Fibroblast of lung (primary cell): ENCODE data around the gene PIM3. TPM values are rescaled to one million over a fixed set of nuclear protein-coding genes. Genes with fewer than 3 reads are reported as not detected.

ENCODE experiments used
- DNase-seq, 2 donors: peaks; one replicate each; pipeline versions ENCODE4 v3.0.0 to v3.0.0-alpha.2; 2010; ENCODE audit warnings: low read depth in 2 of 2
- H2AFZ ChIP-seq: 2 replicates; pipeline ENCODE4 v1.5.1; 2012; ENCODE audit warnings: low read length, control low read depth, inconsistent platforms
- H3K27ac ChIP-seq: 2 replicates; pipeline ENCODE4 v1.5.1; 2011; ENCODE audit warnings: low read length, control low read depth; ENCODE audit not compliant: insufficient read depth
- H3K27me3 ChIP-seq: 2 replicates; pipeline ENCODE4 v1.5.1; 2011; ENCODE audit warnings: mild to moderate bottlenecking, low read length; ENCODE audit not compliant: control insufficient read depth, insufficient read depth
- H3K36me3 ChIP-seq: 2 replicates; pipeline ENCODE4 v1.5.1; 2011; ENCODE audit warnings: low read length; ENCODE audit not compliant: control insufficient read depth, insufficient read depth
- H3K4me1 ChIP-seq: 2 replicates; pipeline ENCODE4 v1.5.1; 2011; ENCODE audit warnings: low read length; ENCODE audit not compliant: control insufficient read depth, insufficient read depth; ENCODE audit errors: extremely low read depth
- H3K4me2 ChIP-seq: 2 replicates; pipeline ENCODE4 v1.5.1; 2011; ENCODE audit warnings: low read length, control low read depth; ENCODE audit not compliant: insufficient read depth; ENCODE audit errors: extremely low read depth
- H3K4me3 ChIP-seq, 4 experiments: fragments of 200-600 bp in 1 of 4; sonication (generic) in 1 of 4; replicated peaks in 1 of 4; 2 replicates each; pipeline ENCODE4 v1.5.1; 2011 to 2016; ENCODE audit warnings: low read length in 4 of 4, low read depth in 3 of 4, mild to moderate bottlenecking in 3 of 4, control low read depth in 2 of 4, inconsistent platforms in 1 of 4, mixed read lengths in 1 of 4; ENCODE audit not compliant: insufficient read depth in 1 of 4; ENCODE audit errors: control extremely low read depth in 1 of 4
- H3K79me2 ChIP-seq: 2 replicates; pipeline ENCODE4 v1.5.1; 2012; ENCODE audit warnings: mild to moderate bottlenecking, low read length, inconsistent platforms; ENCODE audit not compliant: control insufficient read depth, insufficient read depth
- H3K9ac ChIP-seq: 2 replicates; pipeline ENCODE4 v1.5.1; 2011; ENCODE audit warnings: mild to moderate bottlenecking, low read length, control low read depth; ENCODE audit not compliant: insufficient read depth
- H3K9me3 ChIP-seq: 2 replicates; pipeline ENCODE4 v1.5.1; 2012; ENCODE audit warnings: low read depth, low read length; ENCODE audit not compliant: control insufficient read depth, insufficient read depth
- H4K20me1 ChIP-seq: 2 replicates; pipeline ENCODE4 v1.5.1; 2011; ENCODE audit warnings: low read length; ENCODE audit not compliant: control insufficient read depth, insufficient read depth; ENCODE audit errors: extremely low read depth
- EZH2 ChIP-seq: IDR thresholded peaks from 2 replicates; pipeline ENCODE4 v1.5.1; 2012; ENCODE audit warnings: low read length, control low read depth, mild to moderate bottlenecking; ENCODE audit errors: missing control alignments
- polyA plus RNA-seq, 2 donors: library from polyadenylated mRNA; depleted of rRNA in 1 of 2; stranded (reverse) in 1 of 2; unstranded in 1 of 2; fragments of >200 nt; gene quantifications; 2 replicates each; pipeline ENCODE4 v1.2.1, GENCODE V29; 2011 to 2012; ENCODE audit warnings: missing spikeins in 1 of 2
- total RNA-seq: library from RNA; depleted of rRNA; stranded (reverse); fragments of >200 nt; gene quantifications from 2 replicates; pipeline ENCODE4 v1.2.1, GENCODE V29; 2014
- TF ChIP-seq, protein P1 (sequence below), 2 donors: IDR thresholded peaks in 1 of 2; conservative IDR thresholded peaks in 1 of 2; 1 replicate in 1 of 2; 2 replicates in 1 of 2; pipeline ENCODE4 v1.5.1; 2011 to 2012; ENCODE audit warnings: low read length in 2 of 2, control low read depth in 1 of 2, inconsistent platforms in 1 of 2, low read depth in 1 of 2, mild to moderate bottlenecking in 1 of 2

PIM3 gene
- total and polyA plus RNA-seq, 2 donors (not counting 1 experiment from before 2014, with no cell fraction given): 6.8 to 47.7 TPM

DNA sequence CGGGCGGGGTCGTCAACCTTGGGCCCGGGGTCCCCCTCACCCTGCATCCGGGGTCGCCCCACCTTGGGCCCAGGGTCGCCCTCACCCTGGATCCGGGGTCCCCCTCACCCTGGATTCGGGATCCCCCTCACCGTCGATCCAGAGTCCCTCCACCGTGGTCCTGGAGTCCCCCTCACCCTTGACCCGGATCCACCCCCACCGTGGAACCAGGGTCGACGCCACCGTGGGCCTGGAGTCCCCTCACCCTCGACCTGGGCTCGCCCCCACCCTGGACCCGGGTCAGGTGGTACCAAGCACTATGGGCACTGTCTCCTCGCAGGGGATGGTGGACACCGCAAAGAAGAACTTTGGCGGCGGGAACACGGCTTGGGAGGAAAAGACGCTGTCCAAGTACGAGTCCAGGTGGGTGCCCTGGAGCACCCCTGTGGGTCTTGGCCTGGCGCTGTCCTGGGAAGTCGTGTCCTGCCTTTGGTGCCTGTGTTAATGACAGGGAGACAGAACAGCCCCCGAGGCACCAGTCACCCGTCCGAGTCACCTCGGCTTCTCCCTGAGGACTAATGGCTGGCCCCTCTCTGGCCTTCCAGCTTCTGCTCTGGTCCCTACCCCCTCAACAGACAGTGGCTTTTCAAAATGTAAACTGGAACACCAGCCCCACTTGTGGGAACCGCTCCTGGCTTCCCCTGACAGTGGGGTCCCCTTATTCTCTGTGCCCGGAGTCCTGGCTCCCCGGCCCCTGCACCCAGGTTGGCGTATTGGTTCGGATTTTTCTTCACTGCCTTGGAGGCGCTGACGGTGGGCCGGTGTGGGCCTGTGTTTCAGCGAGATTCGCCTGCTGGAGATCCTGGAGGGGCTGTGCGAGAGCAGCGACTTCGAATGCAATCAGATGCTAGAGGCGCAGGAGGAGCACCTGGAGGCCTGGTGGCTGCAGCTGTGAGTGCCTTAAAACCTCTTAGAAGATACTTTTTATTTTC lies 41.4 kb upstream of the PIM3 start:
- TF ChIP-seq EZH2: no peak
- TF ChIP-seq, protein P1, sequence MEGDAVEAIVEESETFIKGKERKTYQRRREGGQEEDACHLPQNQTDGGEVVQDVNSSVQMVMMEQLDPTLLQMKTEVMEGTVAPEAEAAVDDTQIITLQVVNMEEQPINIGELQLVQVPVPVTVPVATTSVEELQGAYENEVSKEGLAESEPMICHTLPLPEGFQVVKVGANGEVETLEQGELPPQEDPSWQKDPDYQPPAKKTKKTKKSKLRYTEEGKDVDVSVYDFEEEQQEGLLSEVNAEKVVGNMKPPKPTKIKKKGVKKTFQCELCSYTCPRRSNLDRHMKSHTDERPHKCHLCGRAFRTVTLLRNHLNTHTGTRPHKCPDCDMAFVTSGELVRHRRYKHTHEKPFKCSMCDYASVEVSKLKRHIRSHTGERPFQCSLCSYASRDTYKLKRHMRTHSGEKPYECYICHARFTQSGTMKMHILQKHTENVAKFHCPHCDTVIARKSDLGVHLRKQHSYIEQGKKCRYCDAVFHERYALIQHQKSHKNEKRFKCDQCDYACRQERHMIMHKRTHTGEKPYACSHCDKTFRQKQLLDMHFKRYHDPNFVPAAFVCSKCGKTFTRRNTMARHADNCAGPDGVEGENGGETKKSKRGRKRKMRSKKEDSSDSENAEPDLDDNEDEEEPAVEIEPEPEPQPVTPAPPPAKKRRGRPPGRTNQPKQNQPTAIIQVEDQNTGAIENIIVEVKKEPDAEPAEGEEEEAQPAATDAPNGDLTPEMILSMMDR (conservative IDR thresholded peaks at IDR 0.05 in 1 of 2, IDR thresholded peaks at IDR 0.05 in 1 of 2; ENCODE audit: low read depth in 1 of 2, low read length in 2 of 2): no peak

DNA sequence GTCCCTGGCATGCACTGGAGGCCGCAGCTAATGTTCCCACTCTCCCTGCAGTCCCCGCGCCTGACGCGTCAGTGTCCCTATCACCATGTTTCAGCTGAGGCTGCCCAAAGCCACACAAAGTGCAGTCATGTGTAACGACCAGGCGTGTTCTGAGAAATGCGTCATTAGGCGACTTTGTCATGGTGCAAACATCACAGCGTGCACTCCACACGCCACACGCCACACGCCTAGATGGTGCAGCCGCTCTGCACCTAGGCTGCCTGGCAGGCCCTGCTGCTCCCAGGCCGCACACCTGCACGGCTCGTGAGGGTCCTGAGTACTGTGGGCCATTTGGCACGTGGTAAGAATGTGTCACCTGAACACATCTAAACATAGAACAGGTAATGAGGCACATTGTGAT lies 39.7 kb upstream of the PIM3 start:
- H3K27ac ChIP-seq: no peak overlapping the region

More for the DNA sequence above, 41.4 kb upstream of the PIM3 start:
- peak overlapping the region; percentile 53 for H2AFZ ChIP-seq
- DNase-seq: no peak
- H3K4me1 ChIP-seq: peaks cover 5% of the 10 kb centered on the region
- peak overlapping the region; percentile 57 to 89 (median 70) for H3K4me3 ChIP-seq
- peak overlapping the region; percentile 97 for H3K4me2 ChIP-seq
- no peaks in the 10 kb centered on the region for H4K20me1 ChIP-seq
- H3K27ac ChIP-seq: peak overlapping the region; percentile 39
- peaks cover 9% of the 10 kb centered on the region for H3K36me3 ChIP-seq
- H3K9me3 ChIP-seq: no peaks in the 10 kb centered on the region
- peak overlapping the region; percentile 78 for H3K9ac ChIP-seq
- H3K27me3 ChIP-seq: no peaks in the 10 kb centered on the region
- peaks cover 6% of the 10 kb centered on the region for H3K79me2 ChIP-seq

More for the DNA sequence above, 39.7 kb upstream of the PIM3 start:
- Histone ChIP-seq H4K20me1 (no peaks in the 10 kb centered on the region), H3K9ac (no peak overlapping the region), H2AFZ (no peak overlapping the region), H3K4me3 (no peak overlapping the region), H3K4me1 (peaks cover 5% of the 10 kb centered on the region), H3K36me3 (peaks cover 12% of the 10 kb centered on the region), H3K79me2 (peaks cover 6% of the 10 kb centered on the region), H3K4me2 (no peak overlapping the region), H3K27me3 (no peaks in the 10 kb centered on the region), H3K9me3 (no peaks in the 10 kb centered on the region)
- no peak for DNase-seq
- TF ChIP-seq, protein P1 (conservative IDR thresholded peaks at IDR 0.05 in 1 of 2, IDR thresholded peaks at IDR 0.05 in 1 of 2; ENCODE audit: low read depth in 1 of 2, low read length in 2 of 2): no peak
- no peak for TF ChIP-seq EZH2
